CD14-positive monocyte (primary cell): Measurements from ENCODE around the gene EYA4. TPM values are rescaled to one million over a fixed set of nuclear protein-coding genes. Genes with fewer than 3 reads are reported as not detected.

Experiments used
- DNase-seq, 3 donors: peaks; one replicate each; pipeline ENCODE4 v3.0.0-alpha.2; 2011 to 2022
- H2AFZ ChIP-seq: 2 replicates; pipeline ENCODE4 v1.6.0; 2012; ENCODE audit warnings: mild to moderate bottlenecking, low read depth, low read length, inconsistent platforms; ENCODE audit not compliant: insufficient read depth, poor library complexity, severe bottlenecking
- H3K27ac ChIP-seq, 2 donors: 1 replicate in 1 of 2; 2 replicates in 1 of 2; pipeline ENCODE4 v1.5.1; 2012 to 2013; ENCODE audit warnings: low read length in 2 of 2, control low read depth in 1 of 2, inconsistent platforms in 1 of 2, low read depth in 1 of 2, mild to moderate bottlenecking in 1 of 2
- H3K27me3 ChIP-seq, 2 donors: one replicate each; pipeline versions ENCODE4 v1.6.0 to v1.6.1; 2011 to 2013; ENCODE audit warnings: low read length in 2 of 2; ENCODE audit not compliant: control insufficient read depth in 2 of 2, insufficient read depth in 2 of 2
- H3K36me3 ChIP-seq, 2 donors: replicated peaks in 1 of 2; 1 replicate in 1 of 2; 2 replicates in 1 of 2; pipeline versions ENCODE4 v1.5.1 to v1.6.1; 2012 to 2013; ENCODE audit warnings: low read length in 2 of 2, control low read depth in 1 of 2, inconsistent platforms in 1 of 2, mild to moderate bottlenecking in 1 of 2; ENCODE audit not compliant: insufficient read depth in 2 of 2, control insufficient read depth in 1 of 2
- H3K4me1 ChIP-seq, 2 donors: 1 replicate in 1 of 2; 2 replicates in 1 of 2; pipeline versions ENCODE4 v1.5.1 to v1.6.1; 2012 to 2013; ENCODE audit warnings: low read length in 2 of 2, control low read depth in 1 of 2, inconsistent platforms in 1 of 2, mild to moderate bottlenecking in 1 of 2, moderate library complexity in 1 of 2; ENCODE audit not compliant: insufficient read depth in 2 of 2, control insufficient read depth in 1 of 2
- H3K4me2 ChIP-seq: replicated peaks from 2 replicates; pipeline ENCODE3; 2012; ENCODE audit warnings: low read length, moderate library complexity, mild to moderate bottlenecking; ENCODE audit not compliant: poor library complexity, severe bottlenecking; ENCODE audit errors: extremely low read depth
- H3K4me3 ChIP-seq, 3 experiments: fragments of 200-600 bp in 1 of 3; sonication (generic) in 1 of 3; replicated peaks in 1 of 3; 1 replicate in 2 of 3; 2 replicates in 1 of 3; pipeline ENCODE4 v1.5.1; 2011 to 2013; ENCODE audit warnings: low read length in 3 of 3, mild to moderate bottlenecking in 3 of 3, control low read depth in 2 of 3, low read depth in 2 of 3, inconsistent platforms in 1 of 3, moderate library complexity in 1 of 3
- H3K79me2 ChIP-seq: 2 replicates; pipeline ENCODE4 v1.6.0; 2012; ENCODE audit warnings: mild to moderate bottlenecking, control low read depth, inconsistent platforms, low read length, moderate library complexity; ENCODE audit not compliant: insufficient read depth
- H3K9ac ChIP-seq: 2 replicates; pipeline ENCODE4 v1.6.0; 2017; ENCODE audit warnings: low read length, mild to moderate bottlenecking; ENCODE audit not compliant: insufficient read depth, poor library complexity, severe bottlenecking
- H3K9me3 ChIP-seq, 2 donors: replicated peaks in 1 of 2; 1 replicate in 1 of 2; 2 replicates in 1 of 2; pipeline versions ENCODE4 v1.5.1 to v1.6.1; 2012 to 2013; ENCODE audit warnings: low read length in 2 of 2, control low read depth in 1 of 2; ENCODE audit not compliant: control insufficient read depth in 1 of 2, insufficient read depth in 1 of 2
- H4K20me1 ChIP-seq: 2 replicates; pipeline ENCODE4 v1.6.0; 2012; ENCODE audit warnings: mild to moderate bottlenecking, low read length, control low read depth, moderate library complexity; ENCODE audit not compliant: insufficient read depth
- H3K27ac Mint-ChIP-seq, 7 donors: one replicate each; pipeline ENCODE4 v1.8.0; 2020; ENCODE audit warnings: mild to moderate bottlenecking in 7 of 7, mixed read lengths in 7 of 7, moderate library complexity in 6 of 7, inconsistent platforms in 2 of 7
- H3K27me3 Mint-ChIP-seq, 3 donors: one replicate each; pipeline ENCODE4 v1.8.0; 2021 to 2022; ENCODE audit warnings: low read depth in 3 of 3, mild to moderate bottlenecking in 3 of 3, mixed read lengths in 3 of 3, moderate library complexity in 3 of 3, inconsistent platforms in 1 of 3
- H3K36me3 Mint-ChIP-seq, 2 donors: one replicate each; pipeline ENCODE4 v1.8.0; 2020; ENCODE audit warnings: mixed read lengths in 2 of 2, inconsistent platforms in 1 of 2, mild to moderate bottlenecking in 1 of 2
- H3K4me1 Mint-ChIP-seq: one replicate; pipeline ENCODE4 v1.8.0; 2020; ENCODE audit warnings: mild to moderate bottlenecking, mixed read lengths
- H3K4me3 Mint-ChIP-seq, 2 donors: one replicate each; pipeline ENCODE4 v1.8.0; 2020; ENCODE audit warnings: mild to moderate bottlenecking in 2 of 2, mixed read lengths in 2 of 2, moderate library complexity in 1 of 2
- H3K9me3 Mint-ChIP-seq, 7 donors: one replicate each; pipeline ENCODE4 v1.8.0; 2020 to 2022; ENCODE audit warnings: mixed read lengths in 7 of 7, mild to moderate bottlenecking in 6 of 7, moderate library complexity in 6 of 7, inconsistent platforms in 2 of 7
- CTCF ChIP-seq: fragments of 200-600 bp; IDR thresholded peaks from one replicate; pipeline ENCODE4 v1.8.0; 2022; ENCODE audit warnings: antibody characterized with exemption, mild to moderate bottlenecking
- WGBS: methylation state at CpG from one replicate; pipeline ENCODE4 v1.1.5; 2013; ENCODE audit warnings: missing lambda C conversion rate; ENCODE audit not compliant: insufficient coverage; 5-methylcytosine and 5-hydroxymethylcytosine counted together
- intact Hi-C, 2 donors: fragments of 100-400 bp; cut with micrococcal nuclease; formaldehyde crosslinking; loops; one replicate each; pipeline versions ENCODE4 v1.15.0 to v1.15.1; 2023
- polyA plus RNA-seq, 3 donors: library from polyadenylated mRNA; depleted of rRNA in 1 of 3; unstranded in 2 of 3; stranded (reverse) in 1 of 3; fragments of 300-500 nt in 2 of 3; fragments of >200 nt in 1 of 3; fragmentation: Illumina TruSeq in 2 of 3; gene quantifications; 1 replicate in 2 of 3; 2 replicates in 1 of 3; pipeline ENCODE4 v1.2.3, GENCODE V29; 2012 to 2021

The EYA4 gene
- polyA plus RNA-seq, 3 donors: not detected

- no peaks in the 10 kb centered on the region for H3K27me3 ChIP-seq
- no peaks in the 10 kb centered on the region for H3K27me3 Mint-ChIP-seq
- H3K79me2 ChIP-seq: no peaks in the 10 kb centered on the region
- no peaks in the 10 kb centered on the region for H3K36me3 Mint-ChIP-seq
- DNase-seq: no peak
- no peak overlapping the region for H3K27ac ChIP-seq
- H3K4me1 ChIP-seq: no peaks in the 10 kb centered on the region
- peaks cover 0 to 7% (median 3%) of the 10 kb centered on the region in 7 donors for H3K9me3 Mint-ChIP-seq
- no peak overlapping the region for H2AFZ ChIP-seq
- TF ChIP-seq CTCF: no peak
- H3K4me3 Mint-ChIP-seq: no peak overlapping the region
- H3K4me3 ChIP-seq: no peak overlapping the region
- H3K27ac Mint-ChIP-seq: no peak overlapping the region
- no peak overlapping the region for H3K4me2 ChIP-seq
- no peaks in the 10 kb centered on the region for H3K9me3 ChIP-seq
- H3K4me1 Mint-ChIP-seq: no peaks in the 10 kb centered on the region
- H3K9ac ChIP-seq: no peak overlapping the region
- 100% methylated on average over 1 of the region's 5 CpGs for WGBS
- intact Hi-C loops: no loop called here
- no peaks in the 10 kb centered on the region for H3K36me3 ChIP-seq
- H4K20me1 ChIP-seq: no peaks in the 10 kb centered on the region
These were observed 117.5 kb downstream of the EYA4 start for GRCh38 chr6:133358574-133359150.

GRCh38 chr6:133359256-133359655 lies 118.1 kb downstream of the EYA4 start:
- H3K4me1 ChIP-seq: no peaks in the 10 kb centered on the region
- H3K9me3 ChIP-seq: no peaks in the 10 kb centered on the region
- no CpG with 5 or more reads among the region's 1 CpG for WGBS
- Mint-ChIP-seq H3K27ac (no peak overlapping the region), H3K4me1 (no peaks in the 10 kb centered on the region), H3K27me3 (no peaks in the 10 kb centered on the region), H3K36me3 (no peaks in the 10 kb centered on the region), H3K4me3 (no peak overlapping the region), H3K9me3 (peaks cover 0 to 7% (median 3%) of the 10 kb centered on the region in 7 donors)
- no peaks in the 10 kb centered on the region for H3K79me2 ChIP-seq
- no peaks in the 10 kb centered on the region for H3K27me3 ChIP-seq
- intact Hi-C loops: no loop called here
- no peak for DNase-seq
- no peaks in the 10 kb centered on the region for H3K36me3 ChIP-seq
- no peak overlapping the region for H3K4me2 ChIP-seq
- TF ChIP-seq CTCF: no peak
- H3K27ac ChIP-seq: no peak overlapping the region
- H3K9ac ChIP-seq: no peak overlapping the region
- H2AFZ ChIP-seq: no peak overlapping the region
- no peak overlapping the region for H3K4me3 ChIP-seq
- H4K20me1 ChIP-seq: no peaks in the 10 kb centered on the region
